Mucosa of stomach (tissue), 1 donor: ENCODE results near the gene RAB26.

Experiments
- H3K27me3 ChIP-seq: one replicate; pipeline ENCODE4 v1.7.0; 2013; ENCODE audit warnings: mild to moderate bottlenecking, low read length; ENCODE audit not compliant: control insufficient read depth, insufficient read depth
- H3K36me3 ChIP-seq: one replicate; pipeline ENCODE4 v1.7.0; 2013; ENCODE audit warnings: low read length; ENCODE audit not compliant: control insufficient read depth, insufficient read depth
- H3K4me1 ChIP-seq: one replicate; pipeline ENCODE4 v1.7.0; 2013; ENCODE audit warnings: mild to moderate bottlenecking, low read length; ENCODE audit not compliant: control insufficient read depth, insufficient read depth
- H3K4me3 ChIP-seq: one replicate; pipeline ENCODE4 v1.7.0; 2013; ENCODE audit warnings: low read length
- H3K9ac ChIP-seq: one replicate; pipeline ENCODE4 v1.7.0; 2013; ENCODE audit warnings: mild to moderate bottlenecking, low read length, moderate library complexity
- H3K9me3 ChIP-seq: one replicate; pipeline ENCODE4 v1.7.0; 2013; ENCODE audit warnings: mild to moderate bottlenecking, low read length, moderate library complexity; ENCODE audit not compliant: control insufficient read depth
- donor health status: Pancreatic carcinoma.

RAB26 gene

GRCh38 chr16:2180962-2181923 is 32.8 kb downstream of the RAB26 start:
- H3K27me3 ChIP-seq: no peaks in the 10 kb centered on the region
- H3K9me3 ChIP-seq: no peaks in the 10 kb centered on the region
- H3K36me3 ChIP-seq: no peaks in the 10 kb centered on the region
- no peak overlapping the region for H3K4me3 ChIP-seq
- no peak overlapping the region for H3K9ac ChIP-seq
- no peaks in the 10 kb centered on the region for H3K4me1 ChIP-seq

- no peaks in the 10 kb centered on the region for H3K4me1 ChIP-seq
- no peaks in the 10 kb centered on the region for H3K9me3 ChIP-seq
- no peaks in the 10 kb centered on the region for H3K36me3 ChIP-seq
- no peak overlapping the region for H3K4me3 ChIP-seq
- no peak overlapping the region for H3K9ac ChIP-seq
- H3K27me3 ChIP-seq: no peaks in the 10 kb centered on the region
These were observed 33.5 kb downstream of the RAB26 start for GRCh38 chr16:2181952-2182351.

GRCh38 chr16:2183671-2184070 is 35.2 kb downstream of the RAB26 start:
- Histone ChIP-seq H3K4me3 (no peak overlapping the region), H3K36me3 (no peaks in the 10 kb centered on the region), H3K9ac (no peak overlapping the region), H3K27me3 (no peaks in the 10 kb centered on the region), H3K9me3 (no peaks in the 10 kb centered on the region), H3K4me1 (no peaks in the 10 kb centered on the region)

GRCh38 chr16:2184346-2184745 is 35.9 kb downstream of the RAB26 start:
- Histone ChIP-seq H3K9me3 (no peaks in the 10 kb centered on the region), H3K9ac (no peak overlapping the region), H3K4me3 (no peak overlapping the region), H3K27me3 (no peaks in the 10 kb centered on the region), H3K36me3 (no peaks in the 10 kb centered on the region), H3K4me1 (no peaks in the 10 kb centered on the region)

- Histone ChIP-seq H3K9me3 (no peaks in the 10 kb centered on the region), H3K4me3 (no peak overlapping the region), H3K36me3 (no peaks in the 10 kb centered on the region), H3K4me1 (no peaks in the 10 kb centered on the region), H3K9ac (no peak overlapping the region), H3K27me3 (no peaks in the 10 kb centered on the region)
These were observed 36.5 kb downstream of the RAB26 start for GRCh38 chr16:2184962-2185361.

- Histone ChIP-seq H3K27me3 (no peaks in the 10 kb centered on the region), H3K4me1 (no peaks in the 10 kb centered on the region), H3K36me3 (no peaks in the 10 kb centered on the region), H3K9me3 (no peaks in the 10 kb centered on the region), H3K9ac (no peak overlapping the region), H3K4me3 (no peak overlapping the region)
These were observed 37.6 kb downstream of the RAB26 start for GRCh38 chr16:2186064-2186463.

- Histone ChIP-seq H3K9ac (no peak overlapping the region), H3K4me3 (no peak overlapping the region), H3K36me3 (no peaks in the 10 kb centered on the region), H3K27me3 (no peaks in the 10 kb centered on the region), H3K4me1 (no peaks in the 10 kb centered on the region), H3K9me3 (no peaks in the 10 kb centered on the region)
These were observed 38.1 kb downstream of the RAB26 start for GRCh38 chr16:2186505-2186904.

GRCh38 chr16:2187212-2187611 is 38.8 kb downstream of the RAB26 start:
- Histone ChIP-seq H3K9ac (no peak overlapping the region), H3K36me3 (no peaks in the 10 kb centered on the region), H3K9me3 (no peaks in the 10 kb centered on the region), H3K27me3 (no peaks in the 10 kb centered on the region), H3K4me1 (no peaks in the 10 kb centered on the region), H3K4me3 (no peak overlapping the region)

- H3K4me1 ChIP-seq: no peaks in the 10 kb centered on the region
- H3K9me3 ChIP-seq: no peaks in the 10 kb centered on the region
- H3K36me3 ChIP-seq: no peaks in the 10 kb centered on the region
- H3K4me3 ChIP-seq: no peak overlapping the region
- H3K27me3 ChIP-seq: no peaks in the 10 kb centered on the region
- no peak overlapping the region for H3K9ac ChIP-seq
These were observed 40.0 kb downstream of the RAB26 start for GRCh38 chr16:2188395-2188794.

- Histone ChIP-seq H3K4me1 (no peaks in the 10 kb centered on the region), H3K27me3 (peaks cover 5% of the 10 kb centered on the region), H3K9ac (no peak overlapping the region), H3K36me3 (no peaks in the 10 kb centered on the region), H3K9me3 (no peaks in the 10 kb centered on the region), H3K4me3 (no peak overlapping the region)
These were observed 40.9 kb downstream of the RAB26 start for GRCh38 chr16:2189252-2189893.

- H3K4me1 ChIP-seq: peaks cover 3% of the 10 kb centered on the region
- H3K27me3 ChIP-seq: peaks cover 13% of the 10 kb centered on the region
- no peaks in the 10 kb centered on the region for H3K9me3 ChIP-seq
- H3K36me3 ChIP-seq: no peaks in the 10 kb centered on the region
- no peak overlapping the region for H3K9ac ChIP-seq
- H3K4me3 ChIP-seq: no peak overlapping the region
These were observed 41.7 kb downstream of the RAB26 start for GRCh38 chr16:2190002-2190658.
